Endothelial cell of umbilical vein (primary cell): Measurements from ENCODE around the gene SFTPB. TPM values are rescaled to one million over a fixed set of nuclear protein-coding genes. Genes with fewer than 3 reads are reported as not detected.

Experiments used
- BruUV-seq: library from RNA; stranded (reverse); fragments of 400-500 nt; replicated peaks from 2 replicates; lab custom pipeline; 2021; lab: Mats Ljungman, UMichigan
- CTCF ChIA-PET: fragments of 300-600, 350-600 bp; sonication (Branson Sonifier 250); formaldehyde crosslinking; loops from one replicate; lab custom pipeline; 2021; ENCODE audit warnings: antibody characterized with exemption, inconsistent platforms; lab: Charles Lee
- POLR2A ChIA-PET: fragments of 300-600, 350-600 bp; sonication (Branson Sonifier 250); formaldehyde crosslinking; loops from one replicate; lab custom pipeline; 2021; ENCODE audit warnings: antibody characterized with exemption, inconsistent platforms; lab: Charles Lee
- DNase-seq: peaks from one replicate; pipeline ENCODE4 v3.0.0-alpha.2; 2011; ENCODE audit warnings: low read depth, low spot score
- FAIRE-seq: peaks from 2 replicates; lab custom pipeline; 2011; peaks lifted over from hg19 to GRCh38; lab: Jason Lieb, UNC
- H2AFZ ChIP-seq: 2 replicates; pipeline ENCODE4 v1.6.0; 2012; ENCODE audit warnings: low read depth, low read length, control low read depth, inconsistent platforms
- H3K27ac ChIP-seq: 2 replicates; pipeline ENCODE4 v1.5.1; 2011; ENCODE audit warnings: low read depth, mild to moderate bottlenecking, control low read depth, low read length, moderate library complexity; ENCODE audit not compliant: insufficient read depth
- H3K27me3 ChIP-seq, 2 experiments: 2 replicates each; pipeline versions ENCODE4 v1.6.0 to v1.6.1; 2011; ENCODE audit warnings: low read length in 2 of 2, mixed read lengths in 1 of 2; ENCODE audit not compliant: control insufficient read depth in 2 of 2, insufficient read depth in 2 of 2
- H3K36me3 ChIP-seq, 2 experiments: 2 replicates in 1 of 2; 3 replicates in 1 of 2; pipeline ENCODE4 v1.5.1; 2011; ENCODE audit warnings: low read length in 2 of 2, mild to moderate bottlenecking in 1 of 2, moderate library complexity in 1 of 2; ENCODE audit not compliant: control insufficient read depth in 2 of 2, insufficient read depth in 2 of 2; ENCODE audit errors: extremely low read depth in 1 of 2
- H3K4me1 ChIP-seq: 3 replicates; pipeline ENCODE4 v1.5.1; 2011; ENCODE audit warnings: mild to moderate bottlenecking, low read length; ENCODE audit not compliant: control insufficient read depth, insufficient read depth; ENCODE audit errors: extremely low read depth
- H3K4me2 ChIP-seq: 2 replicates; pipeline ENCODE4 v1.6.1; 2011; ENCODE audit warnings: low read length, control low read depth, mixed read lengths; ENCODE audit not compliant: insufficient read depth
- H3K4me3 ChIP-seq, 3 experiments: fragments of 200-600 bp in 1 of 3; sonication (generic), shearing (Covaris generic) in 1 of 3; replicated peaks in 1 of 3; 2 replicates each; pipeline ENCODE4 v1.5.1; 2011 to 2016; ENCODE audit warnings: control low read depth in 3 of 3, low read length in 3 of 3, mild to moderate bottlenecking in 2 of 3, inconsistent platforms in 1 of 3, low read depth in 1 of 3, moderate library complexity in 1 of 3; ENCODE audit not compliant: insufficient read depth in 1 of 3
- H3K79me2 ChIP-seq: 2 replicates; pipeline ENCODE4 v1.6.0; 2012; ENCODE audit warnings: low read length, inconsistent platforms; ENCODE audit not compliant: control insufficient read depth, insufficient read depth
- H3K9ac ChIP-seq: replicated peaks from 2 replicates; pipeline ENCODE3; 2011; ENCODE audit warnings: low read length, control low read depth; ENCODE audit not compliant: insufficient read depth; ENCODE audit errors: extremely low read depth
- H3K9me1 ChIP-seq: replicated peaks from 3 replicates; pipeline ENCODE4 v1.6.0; 2011; ENCODE audit warnings: mild to moderate bottlenecking, low read length; ENCODE audit not compliant: control insufficient read depth, insufficient read depth; ENCODE audit errors: extremely low read depth
- H3K9me3 ChIP-seq: replicated peaks from 2 replicates; pipeline ENCODE4 v1.5.1; 2012; ENCODE audit warnings: low read length, inconsistent platforms; ENCODE audit not compliant: control insufficient read depth, insufficient read depth
- H4K20me1 ChIP-seq: replicated peaks from 2 replicates; pipeline ENCODE3; 2011; ENCODE audit warnings: mild to moderate bottlenecking, low read length; ENCODE audit not compliant: control insufficient read depth, insufficient read depth; ENCODE audit errors: extremely low read depth
- CTCF ChIP-seq, 2 donors: IDR thresholded peaks; 1 replicate in 1 of 2; 2 replicates in 1 of 2; pipeline ENCODE4 v1.5.1; 2011; ENCODE audit warnings: low read length in 2 of 2, mild to moderate bottlenecking in 2 of 2, moderate library complexity in 2 of 2, control low read depth in 1 of 2, inconsistent platforms in 1 of 2, low read depth in 1 of 2; ENCODE audit not compliant: insufficient read depth in 1 of 2; ENCODE audit errors: extremely low read depth in 1 of 2
- EZH2 ChIP-seq: IDR thresholded peaks from 2 replicates; pipeline ENCODE4 v1.6.1; 2012; ENCODE audit warnings: borderline replicate concordance, low read depth, mild to moderate bottlenecking, moderate library complexity, low read length, inconsistent platforms; ENCODE audit not compliant: severe bottlenecking
- FOS ChIP-seq: IDR thresholded peaks from 2 replicates; pipeline ENCODE4 v1.6.1; 2011; ENCODE audit warnings: mild to moderate bottlenecking, low read length, moderate library complexity, borderline replicate concordance; ENCODE audit not compliant: insufficient read depth
- GATA2 ChIP-seq: IDR thresholded peaks from 2 replicates; pipeline ENCODE4 v1.7.0; 2011; ENCODE audit warnings: low read depth, mild to moderate bottlenecking, moderate library complexity, mixed read lengths, low read length; ENCODE audit not compliant: insufficient read length, insufficient read depth
- JUN ChIP-seq: IDR thresholded peaks from 2 replicates; pipeline ENCODE4 v1.6.1; 2011; ENCODE audit warnings: borderline replicate concordance, low read depth; ENCODE audit not compliant: insufficient read length, insufficient read depth
- MAX ChIP-seq: IDR thresholded peaks from 2 replicates; pipeline ENCODE4 v1.6.1; 2011; ENCODE audit not compliant: insufficient read depth, insufficient read length
- MYC ChIP-seq: IDR thresholded peaks from one replicate; pipeline ENCODE4 v1.6.1; 2011; ENCODE audit warnings: mild to moderate bottlenecking, low read depth, low read length
- POLR2A ChIP-seq: IDR thresholded peaks from 2 replicates; pipeline ENCODE4 v1.6.1; 2012; ENCODE audit warnings: low read depth, mild to moderate bottlenecking, control low read depth, low read length
- POLR2AphosphoS5 ChIP-seq: IDR thresholded peaks from 2 replicates; pipeline ENCODE4 v1.6.1; 2012; ENCODE audit warnings: low read depth, mild to moderate bottlenecking, control low read depth, low read length, moderate library complexity; ENCODE audit not compliant: insufficient read depth
- dilution Hi-C: fragments of 300-500 bp; cut with MboI; formaldehyde crosslinking; loops from one replicate; pipeline ENCODE4 v1.15.0; 2019; ENCODE audit warnings: low sequenced_read_pairs; ENCODE audit not compliant: extremely low pct_ligation_motif_present
- intact Hi-C: fragments of 100-400 bp; cut with micrococcal nuclease; formaldehyde crosslinking; loops from one replicate; pipeline ENCODE4 v1.10.0; 2022
- polyA plus RNA-seq, 4 experiments: library from polyadenylated mRNA; depleted of rRNA in 3 of 4; stranded (reverse) in 3 of 4; unstranded in 1 of 4; fragments of >200 nt; gene quantifications; 2 replicates each; pipeline versions ENCODE4 v1.2.1 to v1.2.3, GENCODE V29; 2011 to 2012; ENCODE audit warnings: missing spikeins in 1 of 4
- total RNA-seq: library from RNA; stranded (reverse); gene quantifications from 2 replicates; pipeline ENCODE4 v1.2.3, GENCODE V29; 2021

The SFTPB gene
- total and polyA plus RNA-seq, 2 donors (not counting 3 experiments of a cell fraction or from before 2014, with no cell fraction given), result not detected

GRCh38 chr2:85706599-85707296, 38.7 kb upstream of the SFTPB start:
- no peak overlapping the region for H2AFZ ChIP-seq
- dilution Hi-C loops, result loop anchor here (25.0 kb wide), 1 partner anchor 106 kb away; no protein-coding TSS in a partner anchor

GRCh38 chr2:85706063-85706462, 38.1 kb upstream of the SFTPB start:
- Histone ChIP-seq H2AFZ (peak overlapping the region; percentile 31), H4K20me1 (no peaks in the 10 kb centered on the region), H3K9me1 (no peaks in the 10 kb centered on the region), H3K27me3 (no peaks in the 10 kb centered on the region), H3K4me3 (no peak overlapping the region), H3K4me1 (peaks cover 26% of the 10 kb centered on the region), H3K9ac (no peak overlapping the region), H3K4me2 (no peak overlapping the region), H3K79me2 (no peaks in the 10 kb centered on the region), H3K36me3 (no peaks in the 10 kb centered on the region), H3K27ac (no peak overlapping the region), H3K9me3 (no peaks in the 10 kb centered on the region)
- BruUV-seq, result no TSS peak
- TF ChIP-seq MAX (no peak), POLR2AphosphoS5 (no peak), MYC (no peak), POLR2A (no peak), FOS (no peak), JUN (no peak), GATA2 (no peak), CTCF (IDR thresholded peaks at IDR 0.05; ENCODE audit: extremely low read depth in 1 of 2, insufficient read depth in 1 of 2, low read depth in 1 of 2, low read length in 2 of 2) (no peak), EZH2 (no peak)
- DNase-seq (no peak), FAIRE-seq (no peak)
- ChIA-PET POLR2A (no interaction called here), CTCF (interaction anchor here (1.0 to 8.8 kb wide), 6 partner anchors 9 to 70 kb away, joined by 3 to 138 read pairs (median 59); no protein-coding TSS in a partner anchor)
- intact Hi-C loops (no loop called here), dilution Hi-C loops (loop anchor here (25.0 kb wide), 1 partner anchor 106 kb away; no protein-coding TSS in a partner anchor)

More at GRCh38 chr2:85706599-85707296, 38.7 kb upstream of the SFTPB start:
- H3K9me3 ChIP-seq, result no peaks in the 10 kb centered on the region
- CTCF ChIA-PET, result interaction anchor here (0.7 to 8.8 kb wide), 28 partner anchors 9 to 321 kb away, joined by 3 to 138 read pairs (median 8); partner anchors contain the start of gene ATOH8
- FAIRE-seq (no peak), DNase-seq (no peak)
- no peaks in the 10 kb centered on the region for H3K9me1 ChIP-seq
- no peak overlapping the region for H3K4me3 ChIP-seq
- H3K27me3 ChIP-seq, result no peaks in the 10 kb centered on the region
- H4K20me1 ChIP-seq, result no peaks in the 10 kb centered on the region
- H3K9ac ChIP-seq, result no peak overlapping the region
- POLR2A ChIA-PET, result no interaction called here
- BruUV-seq, result no TSS peak
- H3K27ac ChIP-seq, result no peak overlapping the region
- peaks cover 24% of the 10 kb centered on the region for H3K4me1 ChIP-seq
- H3K79me2 ChIP-seq, result no peaks in the 10 kb centered on the region
- intact Hi-C loops, result loop anchor here (1.0 kb wide), 3 partner anchors 27 to 69 kb away; no protein-coding TSS in a partner anchor
- no peaks in the 10 kb centered on the region for H3K36me3 ChIP-seq
- no peak for TF ChIP-seq MAX
- TF ChIP-seq JUN, result no peak
- TF ChIP-seq MYC, result no peak
- H3K4me2 ChIP-seq, result no peak overlapping the region
